ENCODE data around the gene TREX2. TPM values are rescaled to one million over a fixed set of nuclear protein-coding genes. Genes with fewer than 3 reads are reported as not detected.

Gene TREX2
- polyA plus RNA-seq, 1 of the 3 experiments (the other 2 are of a cell fraction): 0.76 TPM

DNA sequence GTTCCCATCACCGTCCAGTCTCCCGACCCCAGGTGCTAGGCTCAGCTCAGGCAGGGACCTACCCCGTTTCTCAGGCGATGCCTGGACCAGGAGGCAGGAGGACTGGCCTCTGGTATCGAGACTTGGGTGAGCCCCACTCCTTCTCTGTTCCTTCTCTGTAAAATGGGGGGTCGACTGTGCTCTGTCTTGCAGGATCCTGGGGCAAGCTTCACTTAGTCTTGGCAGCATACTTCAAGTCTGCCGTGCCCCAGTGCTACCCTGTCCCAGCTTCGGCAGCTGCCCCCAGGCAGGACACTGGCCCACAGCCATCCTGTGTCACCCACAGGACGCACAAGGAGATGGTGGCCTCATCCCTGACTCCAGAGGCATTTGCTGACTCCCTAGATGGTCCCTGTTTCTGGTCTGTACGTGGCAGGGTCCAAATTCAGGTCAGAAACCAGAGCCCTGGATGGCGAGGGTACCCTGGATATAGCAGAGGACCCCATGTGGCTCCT, 31.6 kb upstream of the TREX2 start:
- 34% methylated on average over 7 of the region's 11 CpGs for WGBS (ENCODE audit: low lambda C conversion rate)
- Histone ChIP-seq H3K4me1 (ENCODE audit: control insufficient read depth in 1 of 2, insufficient read depth in 2 of 2, low read depth in 1 of 2, low read length in 1 of 2) (peaks cover 21 to 41% of the 10 kb centered on the region in 2 experiments; a peak in 3 of 4 replicates), H3K27ac (ENCODE audit: low read depth in 2 of 2, low read length in 1 of 2) (peak overlapping the region; percentile 72 to 94), H2AFZ (ENCODE audit: low read depth) (peak overlapping the region; percentile 69; the same call in 1 of the 2 replicates), H3F3A (replicated peaks; ENCODE audit: insufficient read depth) (no peaks in the 10 kb centered on the region), H4K20me1 (ENCODE audit: insufficient read depth) (no peaks in the 10 kb centered on the region), H3K4me2 (peak overlapping the region; percentile 54; the same call in 1 of the 2 replicates), H3K27me3 (ENCODE audit: insufficient read depth) (no peaks in the 10 kb centered on the region), H3K4me3 (ENCODE audit: low read depth in 2 of 2, low read length in 1 of 2) (no peak overlapping the region), H3K79me2 (ENCODE audit: insufficient read depth) (no peaks in the 10 kb centered on the region), H3K36me3 (replicated peaks in 1 of 2; ENCODE audit: control insufficient read depth in 1 of 2, insufficient read depth in 2 of 2, low read length in 1 of 2) (no peaks in the 10 kb centered on the region), H3K9me2 (no peaks in the 10 kb centered on the region), H3K9me3 (no peaks in the 10 kb centered on the region), H3K9ac (peak overlapping the region; percentile 49; the same call in 1 of the 2 replicates)
- ChIA-PET POLR2A (interaction anchor here (0.7 to 2.4 kb wide), 4 partner anchors 13 to 60 kb away, joined by 3 to 13 read pairs (median 4); no protein-coding TSS in a partner anchor), CTCF (interaction anchor here (0.9 to 11.6 kb wide), 5 partner anchors 8 to 51 kb away, joined by 4 to 203 read pairs (median 10); no protein-coding TSS in a partner anchor)
- peak; percentile 51 for DNase-seq
- no peak for TF ChIP-seq EZH2phosphoT487 (IDR thresholded peaks at IDR 0.05; ENCODE audit: borderline replicate concordance, low read depth)
- no peak for TF ChIP-seq EP300 (IDR thresholded peaks at IDR 0.05; ENCODE audit: borderline replicate concordance in 1 of 2, low read depth in 1 of 2, low read length in 1 of 2)
- TF ChIP-seq TAF1 (IDR thresholded peaks at IDR 0.05; ENCODE audit: borderline replicate concordance, low read depth, low read length): no peak
- TF ChIP-seq JUND (IDR thresholded peaks at IDR 0.05): no peak
- TF ChIP-seq, protein P1, sequence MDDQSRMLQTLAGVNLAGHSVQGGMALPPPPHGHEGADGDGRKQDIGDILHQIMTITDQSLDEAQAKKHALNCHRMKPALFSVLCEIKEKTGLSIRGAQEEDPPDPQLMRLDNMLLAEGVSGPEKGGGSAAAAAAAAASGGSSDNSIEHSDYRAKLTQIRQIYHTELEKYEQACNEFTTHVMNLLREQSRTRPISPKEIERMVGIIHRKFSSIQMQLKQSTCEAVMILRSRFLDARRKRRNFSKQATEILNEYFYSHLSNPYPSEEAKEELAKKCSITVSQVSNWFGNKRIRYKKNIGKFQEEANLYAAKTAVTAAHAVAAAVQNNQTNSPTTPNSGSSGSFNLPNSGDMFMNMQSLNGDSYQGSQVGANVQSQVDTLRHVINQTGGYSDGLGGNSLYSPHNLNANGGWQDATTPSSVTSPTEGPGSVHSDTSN (IDR thresholded peaks at IDR 0.05): no peak
- no peak for TF ChIP-seq SMC3 (IDR thresholded peaks at IDR 0.05; ENCODE audit: low read depth, low read length)
- TF ChIP-seq FOXM1 (IDR thresholded peaks at IDR 0.05; ENCODE audit: low read depth): no peak
- TF ChIP-seq ELF1 (IDR thresholded peaks at IDR 0.05): no peak
- no peak for TF ChIP-seq TCF12 (IDR thresholded peaks at IDR 0.05)
- TF ChIP-seq SIN3A (IDR thresholded peaks at IDR 0.05; ENCODE audit: borderline replicate concordance, low read depth, low read length): no peak
- TF ChIP-seq, protein P2, sequence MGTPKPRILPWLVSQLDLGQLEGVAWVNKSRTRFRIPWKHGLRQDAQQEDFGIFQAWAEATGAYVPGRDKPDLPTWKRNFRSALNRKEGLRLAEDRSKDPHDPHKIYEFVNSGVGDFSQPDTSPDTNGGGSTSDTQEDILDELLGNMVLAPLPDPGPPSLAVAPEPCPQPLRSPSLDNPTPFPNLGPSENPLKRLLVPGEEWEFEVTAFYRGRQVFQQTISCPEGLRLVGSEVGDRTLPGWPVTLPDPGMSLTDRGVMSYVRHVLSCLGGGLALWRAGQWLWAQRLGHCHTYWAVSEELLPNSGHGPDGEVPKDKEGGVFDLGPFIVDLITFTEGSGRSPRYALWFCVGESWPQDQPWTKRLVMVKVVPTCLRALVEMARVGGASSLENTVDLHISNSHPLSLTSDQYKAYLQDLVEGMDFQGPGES (IDR thresholded peaks at IDR 0.05; ENCODE audit: low read depth, low read length): no peak
- no peak for TF ChIP-seq TEAD4 (IDR thresholded peaks at IDR 0.05; ENCODE audit: borderline replicate concordance, insufficient read depth)
- TF ChIP-seq, protein P3, sequence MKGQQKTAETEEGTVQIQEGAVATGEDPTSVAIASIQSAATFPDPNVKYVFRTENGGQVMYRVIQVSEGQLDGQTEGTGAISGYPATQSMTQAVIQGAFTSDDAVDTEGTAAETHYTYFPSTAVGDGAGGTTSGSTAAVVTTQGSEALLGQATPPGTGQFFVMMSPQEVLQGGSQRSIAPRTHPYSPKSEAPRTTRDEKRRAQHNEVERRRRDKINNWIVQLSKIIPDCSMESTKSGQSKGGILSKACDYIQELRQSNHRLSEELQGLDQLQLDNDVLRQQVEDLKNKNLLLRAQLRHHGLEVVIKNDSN (IDR thresholded peaks at IDR 0.05; ENCODE audit: borderline replicate concordance, low read depth): no peak
- TF ChIP-seq, protein P4, sequence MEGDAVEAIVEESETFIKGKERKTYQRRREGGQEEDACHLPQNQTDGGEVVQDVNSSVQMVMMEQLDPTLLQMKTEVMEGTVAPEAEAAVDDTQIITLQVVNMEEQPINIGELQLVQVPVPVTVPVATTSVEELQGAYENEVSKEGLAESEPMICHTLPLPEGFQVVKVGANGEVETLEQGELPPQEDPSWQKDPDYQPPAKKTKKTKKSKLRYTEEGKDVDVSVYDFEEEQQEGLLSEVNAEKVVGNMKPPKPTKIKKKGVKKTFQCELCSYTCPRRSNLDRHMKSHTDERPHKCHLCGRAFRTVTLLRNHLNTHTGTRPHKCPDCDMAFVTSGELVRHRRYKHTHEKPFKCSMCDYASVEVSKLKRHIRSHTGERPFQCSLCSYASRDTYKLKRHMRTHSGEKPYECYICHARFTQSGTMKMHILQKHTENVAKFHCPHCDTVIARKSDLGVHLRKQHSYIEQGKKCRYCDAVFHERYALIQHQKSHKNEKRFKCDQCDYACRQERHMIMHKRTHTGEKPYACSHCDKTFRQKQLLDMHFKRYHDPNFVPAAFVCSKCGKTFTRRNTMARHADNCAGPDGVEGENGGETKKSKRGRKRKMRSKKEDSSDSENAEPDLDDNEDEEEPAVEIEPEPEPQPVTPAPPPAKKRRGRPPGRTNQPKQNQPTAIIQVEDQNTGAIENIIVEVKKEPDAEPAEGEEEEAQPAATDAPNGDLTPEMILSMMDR (IDR thresholded peaks at IDR 0.05): no peak
- TF ChIP-seq, protein P5, sequence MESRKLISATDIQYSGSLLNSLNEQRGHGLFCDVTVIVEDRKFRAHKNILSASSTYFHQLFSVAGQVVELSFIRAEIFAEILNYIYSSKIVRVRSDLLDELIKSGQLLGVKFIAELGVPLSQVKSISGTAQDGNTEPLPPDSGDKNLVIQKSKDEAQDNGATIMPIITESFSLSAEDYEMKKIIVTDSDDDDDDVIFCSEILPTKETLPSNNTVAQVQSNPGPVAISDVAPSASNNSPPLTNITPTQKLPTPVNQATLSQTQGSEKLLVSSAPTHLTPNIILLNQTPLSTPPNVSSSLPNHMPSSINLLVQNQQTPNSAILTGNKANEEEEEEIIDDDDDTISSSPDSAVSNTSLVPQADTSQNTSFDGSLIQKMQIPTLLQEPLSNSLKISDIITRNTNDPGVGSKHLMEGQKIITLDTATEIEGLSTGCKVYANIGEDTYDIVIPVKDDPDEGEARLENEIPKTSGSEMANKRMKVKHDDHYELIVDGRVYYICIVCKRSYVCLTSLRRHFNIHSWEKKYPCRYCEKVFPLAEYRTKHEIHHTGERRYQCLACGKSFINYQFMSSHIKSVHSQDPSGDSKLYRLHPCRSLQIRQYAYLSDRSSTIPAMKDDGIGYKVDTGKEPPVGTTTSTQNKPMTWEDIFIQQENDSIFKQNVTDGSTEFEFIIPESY (IDR thresholded peaks at IDR 0.05; ENCODE audit: borderline replicate concordance, low read depth): no peak
- TF ChIP-seq RAD21 (IDR thresholded peaks at IDR 0.05; ENCODE audit: low read length): no peak
